ENCODE results near the gene B3GAT1.

DNA sequence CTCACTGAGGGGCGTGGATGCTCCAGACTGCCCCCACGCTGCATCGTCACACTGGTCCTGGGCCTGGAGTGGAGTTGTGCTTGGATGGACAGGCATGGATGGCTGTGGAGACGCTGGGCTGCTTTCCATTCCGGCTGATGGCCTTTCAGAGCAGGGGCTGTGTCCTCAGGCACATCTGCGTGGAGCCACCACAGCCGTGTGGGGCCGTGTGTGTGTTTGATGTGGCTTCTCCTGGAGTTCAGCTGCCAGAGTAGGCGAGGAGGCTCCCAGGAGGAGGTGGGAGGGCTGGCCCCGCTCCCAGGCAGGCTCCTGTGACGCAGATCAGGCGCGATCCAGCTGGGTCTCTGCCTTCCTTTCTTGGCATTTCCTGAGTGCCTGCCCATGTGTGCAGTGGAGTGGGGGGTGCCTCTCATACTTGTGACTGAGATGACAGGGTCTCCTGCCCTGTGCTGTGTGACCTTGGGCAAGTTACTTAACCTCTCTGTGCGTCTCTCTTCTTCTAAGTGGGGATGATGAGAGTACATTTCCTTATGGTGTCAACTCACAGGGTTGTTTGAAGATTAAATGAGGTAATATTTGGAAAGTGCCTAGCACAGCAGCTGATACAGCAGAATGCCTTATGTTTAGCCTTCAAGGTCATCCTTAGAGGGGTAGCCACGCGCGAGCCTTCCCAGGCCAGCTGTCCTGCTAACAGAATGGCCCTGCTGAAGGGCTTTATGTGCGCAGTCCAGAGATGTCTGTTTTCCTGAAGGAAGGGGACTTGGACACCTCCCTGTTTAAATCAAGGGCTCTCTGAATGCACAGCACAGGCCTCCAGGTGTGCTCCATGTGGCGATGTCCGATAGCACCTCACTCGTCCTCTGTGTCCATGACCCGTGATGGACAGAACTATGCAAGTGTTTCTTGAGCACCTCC, 46.8 kb downstream of the B3GAT1 start:
- TF ChIP-seq, protein P1, sequence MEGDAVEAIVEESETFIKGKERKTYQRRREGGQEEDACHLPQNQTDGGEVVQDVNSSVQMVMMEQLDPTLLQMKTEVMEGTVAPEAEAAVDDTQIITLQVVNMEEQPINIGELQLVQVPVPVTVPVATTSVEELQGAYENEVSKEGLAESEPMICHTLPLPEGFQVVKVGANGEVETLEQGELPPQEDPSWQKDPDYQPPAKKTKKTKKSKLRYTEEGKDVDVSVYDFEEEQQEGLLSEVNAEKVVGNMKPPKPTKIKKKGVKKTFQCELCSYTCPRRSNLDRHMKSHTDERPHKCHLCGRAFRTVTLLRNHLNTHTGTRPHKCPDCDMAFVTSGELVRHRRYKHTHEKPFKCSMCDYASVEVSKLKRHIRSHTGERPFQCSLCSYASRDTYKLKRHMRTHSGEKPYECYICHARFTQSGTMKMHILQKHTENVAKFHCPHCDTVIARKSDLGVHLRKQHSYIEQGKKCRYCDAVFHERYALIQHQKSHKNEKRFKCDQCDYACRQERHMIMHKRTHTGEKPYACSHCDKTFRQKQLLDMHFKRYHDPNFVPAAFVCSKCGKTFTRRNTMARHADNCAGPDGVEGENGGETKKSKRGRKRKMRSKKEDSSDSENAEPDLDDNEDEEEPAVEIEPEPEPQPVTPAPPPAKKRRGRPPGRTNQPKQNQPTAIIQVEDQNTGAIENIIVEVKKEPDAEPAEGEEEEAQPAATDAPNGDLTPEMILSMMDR (IDR thresholded peaks at IDR 0.05): no peak
- TF ChIP-seq EP300 (IDR thresholded peaks at IDR 0.05): no peak
